Choroid plexus epithelial cell (primary cell): ENCODE results near the gene OR51L1.
"Not testable (repeated sequence)": the region's sequence is repeated elsewhere in the genome, so short reads cannot be mapped to it uniquely, and the experiment has no call there.

ENCODE experiments used
- DNase-seq: peaks from one replicate; pipeline ENCODE4 v3.0.0-alpha.2; 2010; ENCODE audit warnings: low read depth
- H3K4me3 ChIP-seq: 2 replicates; pipeline ENCODE4 v1.5.1; 2011; ENCODE audit warnings: low read depth, mild to moderate bottlenecking, control low read depth, low read length, moderate library complexity
- CTCF ChIP-seq: conservative IDR thresholded peaks from 2 replicates; pipeline ENCODE4 v1.5.1; 2011; ENCODE audit warnings: low read depth, mild to moderate bottlenecking, control low read depth, inconsistent platforms, low read length, moderate library complexity

Gene OR51L1

GRCh38 chr11:4994551-4994950 lies at the start of gene OR51L1:
TSS of gene OR51L1 (plus strand) at chr11:4994851. CDS start at chr11:4998983, 4,132 bp downstream.
- no peak for DNase-seq
- no peak within 1 kb of the TSS for H3K4me3 ChIP-seq
- TF ChIP-seq CTCF: no peak

GRCh38 chr11:4947505-4947904 lies 47.1 kb upstream of the OR51L1 start, which contains the start of gene OR51A4:
TSS of gene OR51A4 (minus strand) at chr11:4947605. CDS start at chr11:4947100, 505 bp downstream.
- no peak within 1 kb of the TSS for H3K4me3 ChIP-seq
- TF ChIP-seq CTCF: no peak
- DNase-seq: no peak

- not testable (repeated sequence) for H3K4me3 ChIP-seq, DNase-seq
Observed at GRCh38 chr11:4955613-4956012, 39.0 kb upstream of the OR51L1 start, which contains the start of gene OR51A2. TSS of gene OR51A2 (minus strand) at chr11:4955713. CDS start at chr11:4955713, 0 bp downstream.

- H3K4me3 ChIP-seq: no peak overlapping the region
- no peak for DNase-seq
- no peak for TF ChIP-seq CTCF
Observed at GRCh38 chr11:4957396-4957795, 37.3 kb upstream of the OR51L1 start.

- DNase-seq: no peak
Observed at GRCh38 chr11:4960877-4961276, 33.8 kb upstream of the OR51L1 start.

GRCh38 chr11:4962816-4963215 lies 31.8 kb upstream of the OR51L1 start:
- no peak for TF ChIP-seq CTCF
- no peak overlapping the region for H3K4me3 ChIP-seq
- DNase-seq: no peak

More at GRCh38 chr11:4960877-4961276, 33.8 kb upstream of the OR51L1 start:
- H3K4me3 ChIP-seq: no peak overlapping the region
- no peak for TF ChIP-seq CTCF

GRCh38 chr11:4975436-4975835 lies 19.2 kb upstream of the OR51L1 start:
- H3K4me3 ChIP-seq: no peak overlapping the region
- DNase-seq: no peak
- no peak for TF ChIP-seq CTCF

- no peak overlapping the region for H3K4me3 ChIP-seq
- TF ChIP-seq CTCF: no peak
- DNase-seq: no peak
Observed at GRCh38 chr11:4979036-4979435, 15.6 kb upstream of the OR51L1 start.
